IMR-90 (cell line): ENCODE measurements around the gene XRN2. TPM values are rescaled to one million over a fixed set of nuclear protein-coding genes. Genes with fewer than 3 reads are reported as not detected.

Source experiments
- ATAC-seq: fragments of 200-7000 bp; cut with Tn5 transposase; 2 replicates; pipeline ENCODE4 v1.9.1; 2020; ENCODE audit warnings: low read depth, mild to moderate bottlenecking, moderate library complexity
- BruUV-seq: library from RNA; stranded (reverse); fragments of 400-500 nt; replicated peaks from 2 replicates; lab custom pipeline; 2021; lab: Mats Ljungman, UMichigan
- CTCF ChIA-PET: fragments of 300-600 bp; formaldehyde crosslinking; extraction: SDS; loops from one replicate; lab custom pipeline; 2021; ENCODE audit warnings: antibody characterized with exemption; lab: Yijun Ruan, JAX
- POLR2A ChIA-PET: fragments of 300-600 bp; sonication (Branson Sonifier 250); formaldehyde crosslinking; loops from one replicate; lab custom pipeline; 2022; ENCODE audit warnings: antibody characterized with exemption; ENCODE audit not compliant: unreplicated experiment; lab: Charles Lee
- DNase-seq: peaks from one replicate; pipeline ENCODE4 v3.0.0; 2013
- H2AFZ ChIP-seq: replicated peaks from 2 replicates; pipeline ENCODE3; 2013; ENCODE audit warnings: low read length, mild to moderate bottlenecking; ENCODE audit not compliant: poor library complexity
- H2AK5ac ChIP-seq: 2 replicates; pipeline ENCODE4 v1.6.1; 2013; ENCODE audit warnings: low read depth, low read length, inconsistent platforms
- H2AK9ac ChIP-seq: replicated peaks from 2 replicates; pipeline ENCODE3; 2013; ENCODE audit warnings: mild to moderate bottlenecking, low read depth, low read length, moderate library complexity; ENCODE audit not compliant: poor library complexity
- H2BK120ac ChIP-seq: 2 replicates; pipeline ENCODE4 v1.6.1; 2013; ENCODE audit warnings: low read depth, low read length, inconsistent platforms
- H2BK15ac ChIP-seq: 3 replicates; pipeline ENCODE4 v1.6.1; 2013; ENCODE audit warnings: low read depth, low read length, inconsistent platforms
- H2BK20ac ChIP-seq: 2 replicates; pipeline ENCODE4 v1.6.1; 2013; ENCODE audit warnings: low read depth, mild to moderate bottlenecking, inconsistent platforms, low read length, moderate library complexity
- H2BK5ac ChIP-seq: 2 replicates; pipeline ENCODE4 v1.6.1; 2013; ENCODE audit warnings: mild to moderate bottlenecking, low read depth, low read length, inconsistent platforms; ENCODE audit not compliant: poor library complexity, severe bottlenecking
- H3K14ac ChIP-seq: replicated peaks from 2 replicates; pipeline ENCODE4 v1.6.1; 2013; ENCODE audit warnings: low read depth, low read length, inconsistent platforms
- H3K18ac ChIP-seq: 2 replicates; pipeline ENCODE4 v1.6.1; 2013; ENCODE audit warnings: low read depth, low read length, control low read depth
- H3K23ac ChIP-seq: 2 replicates; pipeline ENCODE4 v1.6.1; 2013; ENCODE audit warnings: low read depth, low read length, inconsistent platforms
- H3K27ac ChIP-seq: 2 replicates; pipeline ENCODE4 v1.5.1; 2013; ENCODE audit warnings: mild to moderate bottlenecking, control low read depth, low read length; ENCODE audit not compliant: insufficient read depth
- H3K27me3 ChIP-seq: 2 replicates; pipeline ENCODE4 v1.6.1; 2013; ENCODE audit warnings: low read length; ENCODE audit not compliant: control insufficient read depth, insufficient read depth
- H3K36me3 ChIP-seq: 2 replicates; pipeline ENCODE4 v1.6.1; 2013; ENCODE audit warnings: low read length, mixed read lengths; ENCODE audit not compliant: control insufficient read depth, insufficient read depth
- H3K4ac ChIP-seq: 2 replicates; pipeline ENCODE4 v1.6.1; 2013; ENCODE audit warnings: low read depth, low read length, inconsistent platforms
- H3K4me1 ChIP-seq: 2 replicates; pipeline ENCODE4 v1.6.1; 2013; ENCODE audit warnings: low read length, mixed read lengths; ENCODE audit not compliant: control insufficient read depth, insufficient read depth
- H3K4me2 ChIP-seq: 2 replicates; pipeline ENCODE4 v1.6.1; 2013; ENCODE audit warnings: low read depth, mild to moderate bottlenecking, control low read depth, low read length, moderate library complexity
- H3K4me3 ChIP-seq: 2 replicates; pipeline ENCODE4 v1.5.1; 2013; ENCODE audit warnings: low read depth, mild to moderate bottlenecking, control low read depth, low read length, moderate library complexity; ENCODE audit not compliant: insufficient read depth
- H3K56ac ChIP-seq: 2 replicates; pipeline ENCODE4 v1.6.1; 2013; ENCODE audit warnings: low read length, inconsistent platforms; ENCODE audit not compliant: insufficient read depth; ENCODE audit errors: extremely low read depth
- H3K79me1 ChIP-seq, 2 experiments: 2 replicates each; pipeline ENCODE4 v1.6.1; 2013; ENCODE audit warnings: low read length in 2 of 2, inconsistent platforms in 1 of 2, low read depth in 1 of 2
- H3K9ac ChIP-seq: 2 replicates; pipeline ENCODE4 v1.6.1; 2013; ENCODE audit warnings: low read depth, low read length, control low read depth
- H3K9me1 ChIP-seq: 2 replicates; pipeline ENCODE4 v1.6.1; 2013; ENCODE audit warnings: low read length, inconsistent platforms; ENCODE audit not compliant: insufficient read depth
- H3K9me3 ChIP-seq: 2 replicates; pipeline ENCODE4 v1.6.1; 2013; ENCODE audit warnings: low read length; ENCODE audit not compliant: control insufficient read depth, insufficient read depth
- H4K20me1 ChIP-seq: 2 replicates; pipeline ENCODE4 v1.6.1; 2013; ENCODE audit warnings: low read length, inconsistent platforms; ENCODE audit not compliant: insufficient read depth
- H4K5ac ChIP-seq: 2 replicates; pipeline ENCODE4 v1.6.1; 2013; ENCODE audit warnings: mild to moderate bottlenecking, low read depth, low read length, control low read depth
- H4K8ac ChIP-seq, 2 experiments: 2 replicates each; pipeline ENCODE4 v1.6.1; 2013; ENCODE audit warnings: low read depth in 2 of 2, low read length in 2 of 2, control low read depth in 1 of 2, inconsistent platforms in 1 of 2
- H4K91ac ChIP-seq: 2 replicates; pipeline ENCODE4 v1.6.1; 2013; ENCODE audit warnings: low read depth, low read length, inconsistent platforms; ENCODE audit not compliant: insufficient read depth
- CEBPB ChIP-seq: IDR thresholded peaks from 2 replicates; pipeline ENCODE4 v1.6.1; 2012; ENCODE audit warnings: low read depth, low read length, improper control_type of control experiment
- CHD1 ChIP-seq: IDR thresholded peaks from 2 replicates; pipeline ENCODE4 v1.6.1; 2012; ENCODE audit warnings: low read depth, low read length, improper control_type of control experiment
- ELK1 ChIP-seq: fragments of 150-350 bp; IDR thresholded peaks from 2 replicates; pipeline ENCODE4 v1.6.1; 2016; ENCODE audit warnings: low read depth, mild to moderate bottlenecking, low read length, moderate library complexity, borderline replicate concordance
- MAFK ChIP-seq: IDR thresholded peaks from 2 replicates; pipeline ENCODE4 v1.6.1; 2012; ENCODE audit warnings: low read depth, low read length, improper control_type of control experiment
- POLR2A ChIP-seq: IDR thresholded peaks from 2 replicates; pipeline ENCODE4 v1.6.1; 2012; ENCODE audit warnings: mild to moderate bottlenecking, low read depth, low read length
- RFX5 ChIP-seq: IDR thresholded peaks from 2 replicates; pipeline ENCODE4 v1.8.0; 2012; ENCODE audit warnings: low read depth, mild to moderate bottlenecking, low read length, moderate library complexity
- WGBS, 2 experiments: methylation state at CpG; one replicate each; pipeline versions ENCODE4 v1.1.5 to v1.1.7; 2013; ENCODE audit warnings: missing lambda C conversion rate in 2 of 2; ENCODE audit not compliant: insufficient read length in 1 of 2; ENCODE audit errors: extremely low coverage in 2 of 2; 5-methylcytosine and 5-hydroxymethylcytosine counted together
- dilution Hi-C: fragments of 300-500 bp; cut with HindIII; formaldehyde crosslinking; loops from one replicate; pipeline ENCODE4 v1.14.3; 2018; ENCODE audit warnings: low sequenced_read_pairs; ENCODE audit not compliant: unreplicated experiment
- in situ Hi-C: fragments of 300-500 bp; cut with MboI; formaldehyde crosslinking; loops from 3 replicates; pipeline ENCODE4 v1.14.3; 2019; ENCODE audit warnings: low sequenced_read_pairs, inconsistent platforms, mixed read lengths
- intact Hi-C: fragments of 100-400 bp; cut with micrococcal nuclease; formaldehyde crosslinking; loops from 2 replicates; pipeline ENCODE4 v1.10.0; 2022
- polyA plus RNA-seq, 3 experiments: library from polyadenylated mRNA; depleted of rRNA; stranded (reverse); fragments of >200 nt; gene quantifications; 2 replicates each; pipeline ENCODE4 v1.2.3, GENCODE V29; 2012; ENCODE audit warnings: low replicate concordance in 1 of 3
- total RNA-seq: library from RNA; depleted of rRNA; stranded (reverse); fragments of >200 nt; gene quantifications from 2 replicates; pipeline ENCODE4 v1.2.3, GENCODE V29; 2012

Gene XRN2
- total and polyA plus RNA-seq, 2 of the 4 experiments (the other 2 are of a cell fraction) = 58.1 to 70.8 TPM

GRCh38 chr20:21357844-21358243, 54.7 kb downstream of the XRN2 start:
- ATAC-seq (no peak), DNase-seq (peak; percentile 12)
- Histone ChIP-seq H2AFZ (no peak overlapping the region), H3K79me1 (peaks cover 12 to 25% of the 10 kb centered on the region in 2 experiments), H3K23ac (no peak overlapping the region), H3K9me1 (peaks cover 9% of the 10 kb centered on the region), H2BK120ac (no peak overlapping the region), H4K20me1 (peaks cover 4% of the 10 kb centered on the region), H3K36me3 (peaks cover 18% of the 10 kb centered on the region), H3K4ac (no peak overlapping the region), H2BK15ac (no peak overlapping the region), H4K8ac (no peak overlapping the region), H3K27ac (no peak overlapping the region), H3K14ac (no peak overlapping the region), H3K4me1 (peaks cover 4% of the 10 kb centered on the region), H2BK20ac (no peak overlapping the region), H3K4me2 (no peak overlapping the region), H3K27me3 (no peaks in the 10 kb centered on the region), H3K56ac (no peak overlapping the region), H3K9me3 (no peaks in the 10 kb centered on the region), H2AK9ac (no peak overlapping the region), H2AK5ac (no peak overlapping the region), H3K4me3 (no peak overlapping the region), H4K91ac (no peak overlapping the region), H3K18ac (no peak overlapping the region), H4K5ac (no peak overlapping the region), H2BK5ac (no peak overlapping the region), H3K9ac (no peak overlapping the region)
- CTCF ChIA-PET = no interaction called here
- intact Hi-C loops = no loop called here
- no CpG with 5 or more reads among the region's 1 CpG for WGBS, 2 experiments
- dilution Hi-C loops = no loop called here
- in situ Hi-C loops = no loop called here
- no TSS peak for BruUV-seq
- POLR2A ChIA-PET = no interaction called here
- no peak for TF ChIP-seq RFX5
- TF ChIP-seq POLR2A = no peak
- no peak for TF ChIP-seq MAFK
- no peak for TF ChIP-seq CHD1
- no peak for TF ChIP-seq CEBPB
- TF ChIP-seq ELK1 = no peak
